Measurements from ENCODE around the gene PARD6G. TPM values are rescaled to one million over a fixed set of nuclear protein-coding genes. Genes with fewer than 3 reads are reported as not detected.
A peak's percentile ranks its signal among the peaks of the same experiment; 100 is the strongest.

PARD6G gene
- total and polyA plus RNA-seq, 2 experiments from 2014 or later, result 6.9 to 18.5 TPM

DNA sequence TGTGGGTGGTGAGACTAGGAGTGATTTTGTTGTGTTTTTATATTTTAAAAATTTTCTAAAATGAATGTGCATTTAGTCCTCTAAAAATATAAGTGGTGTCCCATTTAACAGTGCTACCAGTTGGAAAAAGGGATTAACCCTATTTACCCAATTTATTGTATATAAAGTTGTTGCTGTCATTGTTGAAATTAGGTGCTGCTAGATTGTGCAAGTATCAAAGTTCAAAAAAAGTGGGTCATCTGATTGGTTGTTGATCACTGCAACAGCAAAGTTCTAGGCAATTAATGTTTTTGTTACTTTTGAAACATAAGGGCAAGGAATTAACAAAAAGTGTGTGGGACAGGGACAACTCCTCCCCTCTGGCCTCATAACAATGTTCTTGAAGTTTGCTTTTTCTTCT lies 97.6 kb downstream of the PARD6G start:
- peaks cover 19% of the 10 kb centered on the region for H3K27me3 Mint-ChIP-seq (ENCODE audit: insufficient read depth, low read depth, poor library complexity)
- H3K36me3 Mint-ChIP-seq (ENCODE audit: low read depth), result peaks cover 4% of the 10 kb centered on the region; the same call in 1 of the 3 replicates
- Histone ChIP-seq H3K9me2 (ENCODE audit: insufficient read depth) (no peaks in the 10 kb centered on the region), H3K4me2 (no peak overlapping the region), H3F3A (replicated peaks; ENCODE audit: low read depth) (no peaks in the 10 kb centered on the region; the same call in 1 of the 2 replicates), H3K79me2 (replicated peaks; ENCODE audit: insufficient read depth) (no peaks in the 10 kb centered on the region; the same call in 1 of the 2 replicates), H4K20me1 (replicated peaks; ENCODE audit: insufficient read depth) (peaks cover 17% of the 10 kb centered on the region; the same call in 1 of the 2 replicates), H3K4me1 (ENCODE audit: insufficient read depth) (no peaks in the 10 kb centered on the region), H3K27ac (ENCODE audit: low read depth) (no peak overlapping the region), H3K4me3 (no peak overlapping the region), H3K36me3 (ENCODE audit: insufficient read depth) (no peaks in the 10 kb centered on the region), H3K27me3 (ENCODE audit: insufficient read depth) (no peaks in the 10 kb centered on the region; the same call in 1 of the 2 replicates), H2AFZ (no peak overlapping the region)
- H3K27ac Mint-ChIP-seq, result no peak overlapping the region
- H3K9me3 Mint-ChIP-seq, result no peaks in the 10 kb centered on the region; the same call in 2 of the 3 replicates
- DNase-seq (ENCODE audit: low spot score), result no peak
- peaks cover 12% of the 10 kb centered on the region; the same call in 1 of the 3 replicates for H3K4me1 Mint-ChIP-seq
- TF ChIP-seq, protein P1, sequence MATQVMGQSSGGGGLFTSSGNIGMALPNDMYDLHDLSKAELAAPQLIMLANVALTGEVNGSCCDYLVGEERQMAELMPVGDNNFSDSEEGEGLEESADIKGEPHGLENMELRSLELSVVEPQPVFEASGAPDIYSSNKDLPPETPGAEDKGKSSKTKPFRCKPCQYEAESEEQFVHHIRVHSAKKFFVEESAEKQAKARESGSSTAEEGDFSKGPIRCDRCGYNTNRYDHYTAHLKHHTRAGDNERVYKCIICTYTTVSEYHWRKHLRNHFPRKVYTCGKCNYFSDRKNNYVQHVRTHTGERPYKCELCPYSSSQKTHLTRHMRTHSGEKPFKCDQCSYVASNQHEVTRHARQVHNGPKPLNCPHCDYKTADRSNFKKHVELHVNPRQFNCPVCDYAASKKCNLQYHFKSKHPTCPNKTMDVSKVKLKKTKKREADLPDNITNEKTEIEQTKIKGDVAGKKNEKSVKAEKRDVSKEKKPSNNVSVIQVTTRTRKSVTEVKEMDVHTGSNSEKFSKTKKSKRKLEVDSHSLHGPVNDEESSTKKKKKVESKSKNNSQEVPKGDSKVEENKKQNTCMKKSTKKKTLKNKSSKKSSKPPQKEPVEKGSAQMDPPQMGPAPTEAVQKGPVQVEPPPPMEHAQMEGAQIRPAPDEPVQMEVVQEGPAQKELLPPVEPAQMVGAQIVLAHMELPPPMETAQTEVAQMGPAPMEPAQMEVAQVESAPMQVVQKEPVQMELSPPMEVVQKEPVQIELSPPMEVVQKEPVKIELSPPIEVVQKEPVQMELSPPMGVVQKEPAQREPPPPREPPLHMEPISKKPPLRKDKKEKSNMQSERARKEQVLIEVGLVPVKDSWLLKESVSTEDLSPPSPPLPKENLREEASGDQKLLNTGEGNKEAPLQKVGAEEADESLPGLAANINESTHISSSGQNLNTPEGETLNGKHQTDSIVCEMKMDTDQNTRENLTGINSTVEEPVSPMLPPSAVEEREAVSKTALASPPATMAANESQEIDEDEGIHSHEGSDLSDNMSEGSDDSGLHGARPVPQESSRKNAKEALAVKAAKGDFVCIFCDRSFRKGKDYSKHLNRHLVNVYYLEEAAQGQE (IDR thresholded peaks at IDR 0.05; ENCODE audit: unreplicated experiment), result no peak
- TF ChIP-seq, protein P2, sequence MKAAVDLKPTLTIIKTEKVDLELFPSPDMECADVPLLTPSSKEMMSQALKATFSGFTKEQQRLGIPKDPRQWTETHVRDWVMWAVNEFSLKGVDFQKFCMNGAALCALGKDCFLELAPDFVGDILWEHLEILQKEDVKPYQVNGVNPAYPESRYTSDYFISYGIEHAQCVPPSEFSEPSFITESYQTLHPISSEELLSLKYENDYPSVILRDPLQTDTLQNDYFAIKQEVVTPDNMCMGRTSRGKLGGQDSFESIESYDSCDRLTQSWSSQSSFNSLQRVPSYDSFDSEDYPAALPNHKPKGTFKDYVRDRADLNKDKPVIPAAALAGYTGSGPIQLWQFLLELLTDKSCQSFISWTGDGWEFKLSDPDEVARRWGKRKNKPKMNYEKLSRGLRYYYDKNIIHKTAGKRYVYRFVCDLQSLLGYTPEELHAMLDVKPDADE (IDR thresholded peaks at IDR 0.05), result no peak
- no peak for TF ChIP-seq EZH2phosphoT487 (IDR thresholded peaks at IDR 0.05; ENCODE audit: unreplicated experiment)
- TF ChIP-seq, protein P3, sequence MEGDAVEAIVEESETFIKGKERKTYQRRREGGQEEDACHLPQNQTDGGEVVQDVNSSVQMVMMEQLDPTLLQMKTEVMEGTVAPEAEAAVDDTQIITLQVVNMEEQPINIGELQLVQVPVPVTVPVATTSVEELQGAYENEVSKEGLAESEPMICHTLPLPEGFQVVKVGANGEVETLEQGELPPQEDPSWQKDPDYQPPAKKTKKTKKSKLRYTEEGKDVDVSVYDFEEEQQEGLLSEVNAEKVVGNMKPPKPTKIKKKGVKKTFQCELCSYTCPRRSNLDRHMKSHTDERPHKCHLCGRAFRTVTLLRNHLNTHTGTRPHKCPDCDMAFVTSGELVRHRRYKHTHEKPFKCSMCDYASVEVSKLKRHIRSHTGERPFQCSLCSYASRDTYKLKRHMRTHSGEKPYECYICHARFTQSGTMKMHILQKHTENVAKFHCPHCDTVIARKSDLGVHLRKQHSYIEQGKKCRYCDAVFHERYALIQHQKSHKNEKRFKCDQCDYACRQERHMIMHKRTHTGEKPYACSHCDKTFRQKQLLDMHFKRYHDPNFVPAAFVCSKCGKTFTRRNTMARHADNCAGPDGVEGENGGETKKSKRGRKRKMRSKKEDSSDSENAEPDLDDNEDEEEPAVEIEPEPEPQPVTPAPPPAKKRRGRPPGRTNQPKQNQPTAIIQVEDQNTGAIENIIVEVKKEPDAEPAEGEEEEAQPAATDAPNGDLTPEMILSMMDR (conservative IDR thresholded peaks at IDR 0.05; ENCODE audit: low read depth in 2 of 2), result no peak
- no peak for ATAC-seq
- H3K4me3 Mint-ChIP-seq, result no peak overlapping the region

DNA sequence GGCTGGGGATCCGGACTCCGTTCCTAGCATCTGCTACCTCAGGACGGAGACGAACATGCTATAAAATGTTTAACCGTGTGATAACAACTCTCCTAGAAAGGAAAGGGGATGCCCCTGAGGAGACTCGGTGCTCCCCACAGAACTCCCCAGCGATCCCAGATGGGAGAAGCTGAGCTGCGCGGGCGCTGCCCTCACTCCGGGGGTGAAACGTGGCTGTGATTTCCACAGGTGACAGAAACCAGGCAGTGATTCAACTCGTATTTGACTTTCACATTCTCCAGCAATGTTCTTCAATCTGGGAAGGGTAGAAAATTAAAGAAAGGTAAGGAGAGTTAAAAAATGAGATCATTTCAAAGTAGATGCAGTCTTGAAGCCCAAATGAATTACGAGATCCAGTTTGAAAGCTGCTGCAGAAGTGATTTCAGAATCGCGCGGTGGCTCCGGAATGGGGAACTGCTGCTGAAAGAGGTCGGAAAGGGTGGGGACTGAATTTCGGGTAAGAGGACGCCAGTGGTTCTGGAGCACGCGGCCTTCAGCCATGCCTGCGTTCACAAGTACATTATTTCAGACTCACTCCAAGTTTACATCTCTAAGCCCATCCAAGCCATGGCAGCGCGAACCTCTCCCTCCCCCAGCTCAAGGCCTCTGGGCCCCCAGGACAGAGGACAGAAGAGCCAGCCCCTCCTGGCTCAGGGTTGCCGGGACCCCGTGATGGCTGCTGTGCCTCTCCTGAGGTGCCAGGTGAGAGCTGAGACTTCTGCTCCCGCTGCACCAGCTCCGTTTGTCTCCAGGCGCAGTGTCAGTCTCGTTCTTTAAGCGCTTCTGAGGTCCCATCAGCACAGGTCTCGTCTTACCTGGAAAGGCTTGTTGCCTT lies 98.8 kb downstream of the PARD6G start:
- ATAC-seq (peak; percentile 5; the same call in 2 of the 3 replicates), DNase-seq (ENCODE audit: low spot score) (no peak)
- Mint-ChIP-seq H3K4me3 (peak overlapping the region; percentile 93), H3K4me1 (peaks cover 12% of the 10 kb centered on the region; the same call in 1 of the 3 replicates), H3K27me3 (ENCODE audit: insufficient read depth, low read depth, poor library complexity) (peaks cover 19% of the 10 kb centered on the region), H3K36me3 (ENCODE audit: low read depth) (peaks cover 4% of the 10 kb centered on the region; the same call in 1 of the 3 replicates), H3K9me3 (no peaks in the 10 kb centered on the region; the same call in 2 of the 3 replicates), H3K27ac (peak overlapping the region; percentile 52; the same call in 1 of the 2 replicates)
- Histone ChIP-seq H3F3A (replicated peaks; ENCODE audit: low read depth) (no peaks in the 10 kb centered on the region; the same call in 1 of the 2 replicates), H3K79me2 (replicated peaks; ENCODE audit: insufficient read depth) (no peaks in the 10 kb centered on the region; the same call in 1 of the 2 replicates), H3K27ac (ENCODE audit: low read depth) (no peak overlapping the region), H3K4me1 (ENCODE audit: insufficient read depth) (no peaks in the 10 kb centered on the region), H3K4me3 (peak overlapping the region; percentile 63), H3K36me3 (ENCODE audit: insufficient read depth) (no peaks in the 10 kb centered on the region), H2AFZ (no peak overlapping the region), H4K20me1 (replicated peaks; ENCODE audit: insufficient read depth) (peaks cover 13% of the 10 kb centered on the region; the same call in 1 of the 2 replicates), H3K27me3 (ENCODE audit: insufficient read depth) (no peaks in the 10 kb centered on the region; the same call in 1 of the 2 replicates), H3K4me2 (peak overlapping the region; percentile 87), H3K9me2 (ENCODE audit: insufficient read depth) (no peaks in the 10 kb centered on the region)
- TF ChIP-seq ZNF114 (CRISPR knock-in tag; IDR thresholded peaks at IDR 0.05) (no peak), ZNF331 (CRISPR knock-in tag; IDR thresholded peaks at IDR 0.05; ENCODE audit: low read depth) (no peak)
- TF ChIP-seq, protein P3 (conservative IDR thresholded peaks at IDR 0.05; ENCODE audit: low read depth in 2 of 2), result no peak
